ENCODE results near the gene TP53INP2.

The TP53INP2 gene

DNA sequence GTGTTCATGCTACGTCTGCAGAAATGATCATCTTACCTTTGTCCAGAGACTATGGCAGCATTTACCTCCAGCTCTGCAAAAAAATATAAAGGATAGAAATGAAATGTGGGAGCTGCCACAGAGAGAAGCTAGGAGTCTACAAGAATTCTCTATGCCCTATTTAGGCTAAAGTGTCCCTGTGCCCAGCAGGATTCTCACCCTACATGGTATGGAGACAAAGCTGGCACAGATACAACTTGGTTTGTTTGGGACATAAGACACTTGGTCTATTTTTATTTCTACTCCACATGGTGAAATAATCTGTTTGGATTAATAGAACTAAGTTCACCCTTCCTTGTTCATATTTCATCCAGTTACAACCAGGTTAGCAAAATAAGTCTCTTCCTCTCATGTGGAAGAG, 28.4 kb downstream of the TP53INP2 start:
- no peak for DNase-seq

DNA sequence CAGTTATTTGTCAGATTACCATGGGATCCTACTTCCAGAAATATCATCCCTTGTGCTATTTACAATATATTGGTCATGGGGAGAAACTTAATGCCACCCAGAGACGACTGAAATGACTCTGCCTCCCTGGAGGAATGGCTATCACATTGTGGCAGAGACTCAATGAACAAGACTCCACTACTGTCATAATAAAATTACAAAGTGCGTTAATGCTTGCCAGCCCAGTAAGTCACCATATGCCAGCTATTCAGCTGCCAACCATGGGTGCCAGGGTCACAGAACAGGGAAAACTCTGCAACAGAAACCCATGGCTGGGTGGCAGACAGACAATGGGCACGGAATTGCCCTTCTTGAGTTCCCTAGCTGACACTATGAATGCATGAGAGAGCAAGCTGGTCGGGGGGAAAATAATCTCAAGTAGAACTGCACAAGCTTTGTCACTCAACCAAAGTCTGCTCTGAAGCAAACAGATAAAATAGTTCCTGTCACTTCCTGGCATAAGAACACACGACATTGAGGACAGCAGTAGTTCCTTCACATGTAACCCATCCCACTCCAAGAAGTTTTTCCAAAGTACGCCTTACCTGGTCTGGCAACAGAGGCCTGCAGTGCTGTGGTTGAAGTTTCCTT, 32.1 kb downstream of the TP53INP2 start:
- no peak for DNase-seq

DNA sequence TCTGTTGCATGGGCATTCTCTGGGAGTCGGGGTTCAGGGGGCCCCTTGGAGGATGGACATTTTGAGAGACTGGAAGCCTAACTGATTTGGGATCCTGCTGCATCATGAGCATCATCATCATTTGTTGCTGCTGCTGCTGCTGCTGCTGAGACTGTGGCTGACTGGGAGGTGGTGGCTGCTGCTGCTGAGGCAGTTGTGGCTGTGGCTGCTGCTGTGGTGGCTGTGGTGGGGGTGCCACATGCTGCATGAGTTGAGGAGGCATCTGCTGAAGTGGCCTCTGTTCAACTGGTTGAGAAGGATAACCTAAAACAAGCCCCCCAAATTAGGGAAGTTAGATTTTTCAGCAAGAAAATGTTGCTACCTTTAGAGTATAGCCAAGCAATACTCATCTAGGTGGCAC, 38.9 kb downstream of the TP53INP2 start:
- DNase-seq = no peak

DNA sequence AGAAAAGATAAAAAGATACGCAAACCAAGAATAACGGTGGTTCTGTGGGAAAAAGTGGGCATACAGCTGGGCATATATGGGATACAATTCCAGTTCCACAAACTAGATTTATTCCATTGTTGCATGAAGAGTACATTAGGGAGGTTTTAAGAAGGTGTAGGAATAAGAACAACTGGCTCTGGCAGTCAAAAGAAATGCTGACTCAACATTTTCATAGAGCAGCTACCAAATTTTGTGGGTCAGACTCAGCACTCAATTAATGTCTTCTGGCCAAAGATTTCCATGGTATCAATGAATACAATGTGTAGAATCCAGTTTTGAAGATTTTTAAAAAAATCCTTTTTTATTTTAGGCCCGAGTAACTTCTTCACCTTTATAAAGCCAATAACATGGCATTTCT, 40.2 kb downstream of the TP53INP2 start:
- no peak for DNase-seq

DNA sequence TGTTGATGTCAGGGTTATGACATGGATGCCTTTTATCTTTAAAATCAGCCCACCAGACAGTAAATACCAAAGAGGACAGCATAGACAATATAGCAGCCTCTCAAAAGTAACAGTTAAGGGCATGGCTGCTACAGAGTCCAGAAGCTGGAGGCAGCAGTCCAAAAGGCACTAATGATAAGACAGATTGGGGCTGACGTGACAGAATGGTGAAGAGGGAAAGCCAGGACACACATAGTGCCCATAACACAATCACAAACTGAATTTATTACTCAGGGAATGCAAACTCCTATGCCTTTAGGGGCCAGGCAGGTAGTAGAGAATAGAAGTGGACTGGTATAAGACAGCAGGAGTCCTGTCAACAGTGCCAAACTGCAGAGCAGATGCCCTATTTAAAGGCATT, 40.7 kb downstream of the TP53INP2 start:
- no peak for DNase-seq

DNA sequence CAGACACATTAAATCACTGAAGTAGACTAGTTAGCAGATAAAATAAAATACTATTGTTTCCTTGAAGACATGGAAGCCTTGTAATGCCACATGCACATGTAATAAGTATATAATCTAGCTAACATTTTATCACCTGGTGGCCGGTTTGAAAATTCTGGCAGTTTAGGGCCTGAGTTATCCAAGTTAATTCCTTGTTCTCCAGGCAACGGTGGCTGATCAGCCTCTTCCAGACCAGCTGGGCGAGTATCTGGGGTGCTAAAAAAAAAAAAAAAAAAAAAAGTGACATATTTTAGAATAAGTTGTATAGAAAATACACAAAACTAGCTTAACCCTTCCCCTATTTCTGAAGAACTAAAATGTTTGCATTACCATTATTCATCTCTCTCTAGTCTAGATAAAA, 42.5 kb downstream of the TP53INP2 start:
- no peak for DNase-seq

DNA sequence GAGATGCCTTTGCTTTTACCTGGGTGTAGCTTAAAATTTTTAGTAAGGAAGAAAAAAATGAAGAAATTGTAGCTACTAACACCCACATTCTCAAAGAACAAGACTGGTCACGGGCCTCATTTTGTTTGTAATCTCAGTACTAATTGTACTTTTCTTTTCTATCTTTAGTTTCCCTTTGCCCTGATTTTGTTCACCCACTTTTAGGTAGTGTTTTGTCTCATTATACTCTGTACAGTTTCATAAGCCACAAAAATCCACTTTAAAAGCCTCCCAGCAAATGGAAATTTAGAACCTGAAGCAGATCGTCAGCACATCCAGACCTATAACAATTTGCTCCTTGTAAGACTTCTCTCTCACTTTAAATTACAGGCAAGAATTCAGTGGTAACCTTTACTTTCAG, 43.3 kb downstream of the TP53INP2 start:
- DNase-seq = no peak

DNA sequence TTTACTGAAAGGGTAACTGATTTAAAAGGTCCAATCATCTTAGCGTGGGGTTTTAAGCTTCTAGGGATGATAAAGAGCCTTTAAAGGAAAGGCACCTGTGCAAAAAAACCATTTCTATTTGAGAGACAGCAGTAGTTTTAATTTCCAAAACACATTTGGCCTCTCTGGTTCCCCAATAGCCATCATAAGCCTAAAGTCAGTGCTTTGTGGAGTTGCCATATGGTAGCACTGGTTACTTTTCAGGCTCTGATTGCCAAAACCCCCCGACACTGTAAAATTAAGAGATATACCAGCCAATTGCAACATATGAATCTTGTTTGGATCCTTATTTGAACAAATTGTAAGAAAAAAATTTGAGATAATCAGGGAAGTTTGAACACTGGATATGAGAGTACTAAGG, 44.6 kb downstream of the TP53INP2 start:
- DNase-seq = no peak

DNA sequence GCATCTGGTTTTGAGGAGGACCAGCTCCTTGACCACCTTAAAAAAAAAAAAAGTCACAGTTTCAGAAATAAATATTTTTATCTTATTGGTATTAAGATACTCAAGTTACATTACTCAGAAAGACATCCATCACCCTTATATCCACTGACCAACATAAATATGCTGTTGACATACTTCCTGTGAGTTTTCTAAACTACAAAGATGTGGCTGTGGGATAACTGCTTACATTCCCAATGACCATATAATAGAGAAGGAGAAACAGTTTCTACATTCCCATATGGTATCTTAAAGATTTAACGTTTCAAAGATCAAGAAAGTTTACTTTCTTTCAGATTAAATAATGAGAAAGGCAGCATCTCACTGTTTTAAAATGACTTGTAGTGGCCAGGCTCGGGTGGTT, 46.3 kb downstream of the TP53INP2 start:
- no peak for DNase-seq

DNA sequence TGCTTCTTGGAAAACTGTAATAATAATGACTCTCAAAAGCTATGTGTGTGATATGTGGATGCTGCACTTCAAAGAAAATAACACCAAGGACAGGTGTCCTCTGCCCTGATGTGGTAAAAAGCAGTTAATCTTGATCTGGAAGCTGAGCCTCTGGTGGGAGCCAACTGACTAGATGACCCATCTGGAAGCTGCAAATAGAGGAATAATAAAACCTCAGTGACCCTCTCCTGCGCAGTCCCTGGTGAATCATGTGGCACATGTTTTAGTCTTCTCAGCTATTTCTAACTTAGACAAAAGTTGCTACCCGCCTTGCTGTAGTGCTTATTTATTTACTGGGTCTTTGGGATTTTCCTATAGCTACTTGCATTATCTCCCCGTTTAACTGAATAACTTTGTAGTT, 47.3 kb downstream of the TP53INP2 start:
- DNase-seq = no peak

DNA sequence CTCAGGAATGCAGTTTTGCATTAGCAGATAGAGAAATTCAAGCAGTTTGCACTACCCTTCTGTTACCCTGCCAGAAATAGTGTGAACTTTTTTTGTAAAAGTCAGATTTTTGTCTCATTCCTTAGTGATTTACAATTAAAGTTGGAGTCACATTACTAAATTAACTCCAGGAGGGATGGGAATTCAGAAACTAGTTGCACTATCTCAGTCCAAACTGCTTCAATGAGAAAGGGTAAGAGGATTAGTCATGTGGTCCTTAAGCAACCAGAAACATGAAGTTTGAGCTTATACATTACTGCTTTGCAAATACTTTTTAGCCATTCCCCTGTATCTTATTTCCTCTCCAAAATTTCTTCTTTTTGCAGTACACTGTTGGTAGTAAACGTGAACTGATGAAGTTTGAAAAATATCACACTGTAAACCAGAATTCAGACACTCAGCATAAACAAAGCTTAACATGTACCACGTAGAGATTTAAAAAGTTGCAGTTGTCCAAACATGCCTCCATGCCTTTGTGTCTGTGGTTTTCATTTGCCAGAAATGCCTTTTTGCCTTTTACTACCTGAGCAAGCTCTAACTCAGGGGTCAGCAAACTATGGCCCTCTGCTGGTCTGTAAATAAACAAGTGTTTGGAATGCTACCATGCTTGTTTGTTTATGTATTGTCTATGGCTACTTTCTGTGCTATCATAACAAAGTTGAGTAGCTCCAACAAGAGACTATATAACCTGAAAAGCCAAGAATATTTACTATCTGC, 49.7 kb downstream of the TP53INP2 start:
- no peak for DNase-seq

DNA sequence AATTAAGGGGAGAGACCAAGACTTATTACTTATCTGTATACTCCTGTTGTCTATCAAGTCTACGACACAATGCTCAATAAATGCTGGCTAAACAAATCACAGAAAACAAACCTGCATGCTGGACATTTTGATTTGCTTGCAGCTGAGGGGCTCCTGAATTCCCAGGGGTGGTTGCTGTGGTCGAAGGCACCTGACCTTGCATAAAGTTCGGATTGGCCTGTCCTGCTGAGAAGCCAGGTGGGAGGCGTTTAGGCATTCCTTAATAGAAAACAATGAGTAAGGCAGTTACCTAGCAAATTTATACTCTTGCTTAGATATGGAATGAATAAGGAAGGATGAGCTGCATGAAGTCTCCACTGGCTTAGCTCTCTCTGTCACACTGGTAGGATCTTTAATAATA, 50.5 kb downstream of the TP53INP2 start:
- DNase-seq = no peak

DNA sequence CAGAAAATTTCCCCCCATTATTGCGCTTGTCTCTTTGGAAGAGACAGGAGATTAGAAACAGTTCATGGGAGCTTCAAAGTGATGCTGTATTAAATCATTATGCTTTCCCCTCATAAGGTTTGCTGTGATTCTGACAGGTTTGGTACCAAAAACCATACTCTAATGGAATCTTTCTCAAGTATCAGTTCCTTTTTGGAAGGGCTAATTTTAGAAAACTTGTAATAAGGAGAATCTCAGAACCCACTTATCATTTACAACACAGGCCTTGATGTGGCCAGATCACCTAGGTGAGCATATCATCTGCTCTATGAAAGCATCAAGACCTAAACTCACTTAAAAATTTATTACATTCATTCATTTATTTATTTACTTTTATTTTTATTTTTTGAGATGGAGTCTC, 51.2 kb downstream of the TP53INP2 start:
- DNase-seq = no peak

DNA sequence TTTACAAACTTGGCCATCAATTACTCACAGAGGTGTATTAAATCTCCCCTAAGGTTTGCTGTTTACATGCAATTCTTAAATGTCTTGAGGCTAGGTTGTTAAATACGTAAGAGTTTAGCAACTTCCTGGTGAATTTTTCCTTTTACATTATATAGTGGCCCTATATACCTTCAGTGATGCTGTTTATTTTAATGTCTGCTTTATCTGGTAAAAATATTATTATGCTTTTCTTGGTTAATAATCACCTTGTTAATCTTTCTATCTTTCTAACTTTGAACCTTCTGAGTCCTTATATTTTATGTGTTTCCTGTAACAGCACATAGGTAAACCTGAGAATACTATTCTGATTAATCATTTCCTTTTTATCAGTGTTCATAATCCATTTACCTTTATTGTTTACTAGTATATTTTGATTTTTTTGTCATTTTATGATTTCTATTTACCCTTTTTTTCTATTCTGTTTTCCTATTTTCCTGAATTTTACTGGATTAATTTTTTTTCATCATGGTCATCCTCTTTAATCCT, 57.9 kb downstream of the TP53INP2 start:
- no peak for DNase-seq

Data from activated CD4-positive, alpha-beta T cell treated with anti-CD3 and anti-CD28 coated beads, Interleukin-2, amount 50 U/mL, for 1 hour (primary cell).